OCI-LY1 (cell line): ENCODE measurements around the gene EEF2K.

ENCODE experiments used
- CTCF ChIP-seq: fragments of 200-600 bp; sonication (generic), shearing (Covaris generic); IDR thresholded peaks from 2 replicates; pipeline ENCODE4 v1.5.1; 2017; ENCODE audit warnings: mild to moderate bottlenecking, antibody characterized with exemption, low read length, moderate library complexity, mixed read lengths
- EZH2 ChIP-seq: fragments of 200-600 bp; sonication (generic), shearing (Covaris generic); IDR thresholded peaks from 2 replicates; pipeline ENCODE4 v1.8.0; 2017; ENCODE audit warnings: borderline replicate concordance, mixed run types, mild to moderate bottlenecking, antibody characterized with exemption, low read length, moderate library complexity, mixed read lengths

DNA sequence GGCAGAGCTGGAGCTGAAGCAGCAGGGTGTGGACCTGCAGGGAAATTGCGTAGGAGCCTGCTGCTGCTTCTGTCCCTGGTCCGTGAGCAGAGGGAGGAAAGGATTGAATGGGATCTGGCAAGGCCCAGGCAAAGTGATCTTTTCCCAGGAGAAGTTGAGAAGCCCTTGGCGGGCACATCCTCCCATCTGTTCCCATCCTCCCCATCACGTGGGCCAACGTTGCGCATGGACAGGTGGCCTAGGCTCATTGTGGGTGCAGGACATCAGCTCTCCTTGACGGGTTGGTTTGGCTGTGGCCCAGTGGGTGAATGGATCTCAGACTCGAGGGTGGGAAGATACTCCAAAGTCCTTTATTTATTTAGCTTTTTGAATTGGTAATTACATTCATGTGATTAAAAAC is 61.7 kb downstream of the EEF2K start:
- no peak for TF ChIP-seq CTCF
- TF ChIP-seq EZH2: no peak
